Measurements from ENCODE around the gene PRDM16.

The PRDM16 gene

DNA sequence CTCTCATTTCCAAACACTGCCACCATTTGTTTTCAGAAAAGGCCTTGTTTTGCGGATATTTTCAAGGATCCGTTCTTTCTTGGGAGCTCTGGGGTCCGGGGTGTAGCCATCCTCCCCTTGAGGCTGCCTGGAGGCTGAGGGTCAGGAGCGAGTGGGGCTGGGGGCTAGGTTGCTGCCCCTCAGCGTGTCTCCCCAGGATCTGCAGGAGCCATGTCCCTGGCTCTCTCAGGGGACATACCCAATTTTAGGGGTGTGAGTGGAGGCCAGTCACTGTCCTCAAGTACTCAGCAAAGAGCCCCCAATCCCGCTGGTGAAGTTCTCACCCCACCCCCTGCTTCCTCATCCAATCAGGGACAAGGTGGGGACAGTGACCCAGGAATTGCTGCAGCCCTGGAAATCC lies 15.0 kb upstream of the PRDM16 start:
- no peak for DNase-seq (ENCODE audit: low spot score)

GRCh38 chr1:3054474-3054873 lies 14.5 kb upstream of the PRDM16 start:
- no peak for DNase-seq (ENCODE audit: low spot score)

DNA sequence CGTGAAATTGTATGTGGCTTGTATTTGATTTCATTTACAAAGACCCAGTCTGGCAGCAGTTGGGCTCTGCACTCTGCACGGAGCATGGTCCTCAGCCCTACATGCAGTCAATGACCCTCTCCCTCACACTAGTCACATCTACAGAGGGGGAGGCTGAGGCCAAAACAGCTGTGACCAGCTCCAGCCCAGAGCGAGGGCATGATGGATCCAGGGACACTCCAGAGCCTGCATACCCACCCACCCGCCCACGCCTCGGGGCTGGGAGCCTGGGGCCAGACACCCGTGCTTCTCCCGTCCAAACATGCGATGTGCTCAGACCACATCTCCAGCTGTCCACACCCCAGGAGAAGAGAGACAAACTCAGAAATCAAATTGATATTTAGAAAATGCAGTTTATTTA lies 14.0 kb upstream of the PRDM16 start:
- DNase-seq (ENCODE audit: low spot score): no peak

DNA sequence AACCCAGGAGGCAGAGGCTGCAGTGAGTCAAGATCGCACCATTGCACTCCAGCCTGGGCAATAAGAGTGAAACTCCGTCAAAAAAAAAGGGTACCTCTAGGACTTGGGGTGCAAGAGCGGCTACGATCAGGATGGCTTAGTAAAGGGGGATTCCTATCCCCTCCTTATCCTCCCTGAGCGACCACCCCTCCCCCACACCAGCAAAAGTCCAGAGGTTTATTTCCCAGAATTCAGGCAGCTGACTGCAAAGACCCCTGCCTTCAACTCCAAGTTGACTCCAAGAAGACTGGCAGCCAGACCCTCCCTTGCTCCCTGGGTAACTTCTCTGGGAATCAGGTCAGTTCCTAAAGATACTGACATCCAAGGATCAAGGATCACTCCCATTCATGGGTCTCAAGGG lies 12.4 kb upstream of the PRDM16 start:
- no peak for DNase-seq (ENCODE audit: low spot score)

DNA sequence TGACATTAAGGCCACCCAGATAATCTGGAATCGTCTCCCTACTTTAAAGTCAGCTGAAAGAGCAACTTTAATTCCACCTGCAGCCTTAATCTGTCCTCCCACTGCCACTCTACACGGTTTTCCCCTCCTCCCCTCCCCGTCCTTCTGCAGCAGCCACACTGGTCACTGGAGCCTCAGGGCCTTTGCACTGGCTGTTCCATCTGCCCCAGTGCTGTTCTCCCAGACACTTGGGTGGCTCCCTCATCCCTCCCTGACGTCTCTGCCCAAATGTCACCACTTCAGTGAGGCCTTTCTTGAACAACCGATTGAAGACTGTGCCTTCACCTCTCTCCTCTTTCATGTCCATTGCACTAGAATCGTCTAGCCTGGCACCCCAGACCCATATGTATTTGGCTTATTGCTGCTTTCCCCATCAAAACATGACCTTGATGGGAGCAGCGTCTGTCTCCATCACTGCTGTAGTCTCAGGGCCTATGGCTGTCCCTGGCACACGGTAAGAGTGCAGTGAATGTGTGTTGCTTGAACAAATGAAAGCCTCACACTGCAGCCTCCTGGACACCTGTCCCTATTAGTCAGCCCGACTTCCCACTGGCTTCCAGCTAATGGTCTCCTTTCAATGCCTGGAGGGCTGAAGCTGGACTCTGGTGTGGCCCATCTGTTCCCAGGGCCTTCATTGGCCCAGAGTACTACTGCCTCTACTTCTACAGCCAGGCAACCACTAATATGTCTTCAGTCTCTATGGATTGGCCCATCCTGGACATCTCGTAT lies 10.6 kb upstream of the PRDM16 start:
- DNase-seq (ENCODE audit: low spot score): no peak

DNA sequence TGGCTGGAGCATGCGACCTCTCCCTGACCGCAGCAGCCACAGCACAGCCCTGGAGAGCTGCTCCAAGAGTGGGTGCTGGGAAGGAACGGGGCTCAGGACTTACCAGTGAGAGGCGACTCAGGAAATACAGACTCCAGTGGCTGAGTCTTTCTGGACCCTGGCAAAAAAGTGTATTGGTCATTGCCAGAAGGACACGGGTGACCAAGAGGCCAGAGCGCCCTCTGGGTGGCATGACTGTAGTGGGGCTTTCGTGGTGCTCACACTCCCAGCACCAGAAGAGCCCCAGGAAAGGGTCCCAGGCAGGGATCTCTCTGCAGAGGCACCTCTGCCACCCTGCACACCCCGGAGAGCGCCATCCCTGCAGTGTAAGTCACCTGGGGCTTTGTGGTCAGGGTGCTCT lies 8.9 kb upstream of the PRDM16 start:
- no peak for DNase-seq (ENCODE audit: low spot score)

- no peak for DNase-seq (ENCODE audit: low spot score)
These were observed 8.1 kb upstream of the PRDM16 start for GRCh38 chr1:3060601-3061551.

GRCh38 chr1:3061566-3061965 lies 7.4 kb upstream of the PRDM16 start:
- DNase-seq (ENCODE audit: low spot score): no peak

GRCh38 chr1:3061981-3062615 lies 6.9 kb upstream of the PRDM16 start:
- DNase-seq (ENCODE audit: low spot score): no peak

GRCh38 chr1:3062616-3063378 lies 6.2 kb upstream of the PRDM16 start:
- DNase-seq (ENCODE audit: low spot score): no peak

GRCh38 chr1:3063379-3064295 lies 5.4 kb upstream of the PRDM16 start:
- no peak for DNase-seq (ENCODE audit: low spot score)

DNA sequence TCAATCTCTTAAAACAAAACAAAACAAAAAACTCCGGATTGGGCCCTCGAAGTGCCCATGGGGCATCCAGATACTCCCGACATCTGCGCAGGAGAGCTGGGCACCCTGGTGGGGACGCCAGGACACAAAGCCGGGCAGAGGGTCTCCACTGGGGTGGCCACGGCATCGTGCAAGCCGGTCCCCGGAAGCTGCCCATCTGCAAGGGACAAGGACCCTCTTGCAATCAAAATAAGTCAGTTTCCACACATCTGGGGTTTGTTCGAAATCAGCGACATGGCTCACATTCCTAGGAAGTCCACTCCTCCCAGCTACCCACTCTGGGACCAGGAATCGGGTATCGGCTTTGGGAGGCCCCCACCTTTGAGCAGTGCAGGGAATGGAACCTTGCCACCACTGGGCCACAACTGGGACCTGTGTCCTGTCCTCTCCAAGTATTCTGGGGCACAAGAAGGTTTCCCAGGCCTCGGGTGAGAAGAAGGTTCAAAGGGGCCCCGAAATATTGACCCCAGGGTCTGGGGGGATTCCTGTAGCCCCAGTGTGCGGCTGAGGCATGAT lies 4.6 kb upstream of the PRDM16 start:
- no peak for DNase-seq (ENCODE audit: low spot score)

- DNase-seq (ENCODE audit: low spot score): no peak
These were observed 4.1 kb upstream of the PRDM16 start for GRCh38 chr1:3064901-3065300.

DNA sequence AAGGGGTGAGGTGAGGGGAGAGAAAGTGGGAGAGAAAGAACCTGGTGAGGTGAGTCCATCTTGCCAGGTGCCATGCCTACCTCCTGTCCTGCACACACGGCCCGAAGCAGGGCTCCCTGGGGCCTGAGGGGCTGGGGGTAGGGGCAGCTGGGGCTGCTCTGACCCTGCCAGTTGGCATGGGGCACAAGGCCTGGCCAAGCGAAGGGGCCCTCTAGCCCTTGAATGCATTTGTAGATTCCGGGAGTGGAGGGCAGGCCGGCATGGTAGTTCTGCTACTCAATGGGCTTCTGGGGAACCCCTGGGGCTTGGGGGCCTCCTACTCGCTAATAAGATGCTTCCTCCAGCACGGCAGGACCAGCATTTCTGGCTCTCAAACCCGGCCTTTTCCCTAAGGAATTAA lies 3.6 kb upstream of the PRDM16 start:
- DNase-seq (ENCODE audit: low spot score): no peak

DNA sequence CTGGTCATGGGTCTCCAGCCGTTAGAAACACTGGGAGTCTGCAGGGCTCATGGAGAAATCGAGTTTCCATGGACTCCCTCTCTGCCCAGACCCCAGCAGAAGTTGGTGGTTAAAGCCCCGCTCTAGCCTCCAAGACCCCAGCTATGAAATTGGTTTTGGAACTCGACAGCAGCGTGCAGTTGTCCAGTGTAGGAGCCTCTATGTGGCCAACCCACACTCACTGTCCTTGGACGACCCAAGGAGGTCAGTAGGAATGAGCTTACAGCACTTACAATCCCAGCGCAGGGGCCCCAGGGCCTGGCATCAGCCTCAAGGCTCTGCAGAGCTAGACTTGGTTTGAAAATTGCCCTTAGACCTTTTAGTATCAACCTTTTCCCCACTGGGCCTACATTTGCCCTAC lies 3.2 kb upstream of the PRDM16 start:
- DNase-seq (ENCODE audit: low spot score): no peak

- no peak for DNase-seq (ENCODE audit: low spot score)
These were observed 2.7 kb upstream of the PRDM16 start for GRCh38 chr1:3066250-3066711.

- no peak for DNase-seq (ENCODE audit: low spot score)
These were observed 2.2 kb upstream of the PRDM16 start for GRCh38 chr1:3066826-3067225.

DNA sequence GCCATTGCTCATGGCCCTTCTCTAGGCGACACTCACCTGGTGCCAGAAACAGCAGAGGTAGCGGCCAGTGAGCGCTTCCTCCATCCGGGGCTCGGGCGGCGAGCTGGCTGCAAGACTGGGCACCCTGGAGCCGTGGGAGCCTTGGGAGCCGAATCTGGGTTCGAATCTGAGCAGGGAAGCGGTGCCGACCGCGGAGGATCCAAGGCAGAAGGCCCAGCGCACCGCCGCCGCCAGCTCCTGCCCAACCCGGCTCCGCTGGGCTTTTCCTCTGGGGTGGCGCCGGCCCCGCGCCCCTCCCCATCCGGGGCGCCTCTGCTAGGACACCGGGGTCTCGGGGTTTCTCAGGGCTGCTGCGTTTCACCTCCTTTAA lies 1.7 kb upstream of the PRDM16 start:
- no peak for DNase-seq (ENCODE audit: low spot score)

DNA sequence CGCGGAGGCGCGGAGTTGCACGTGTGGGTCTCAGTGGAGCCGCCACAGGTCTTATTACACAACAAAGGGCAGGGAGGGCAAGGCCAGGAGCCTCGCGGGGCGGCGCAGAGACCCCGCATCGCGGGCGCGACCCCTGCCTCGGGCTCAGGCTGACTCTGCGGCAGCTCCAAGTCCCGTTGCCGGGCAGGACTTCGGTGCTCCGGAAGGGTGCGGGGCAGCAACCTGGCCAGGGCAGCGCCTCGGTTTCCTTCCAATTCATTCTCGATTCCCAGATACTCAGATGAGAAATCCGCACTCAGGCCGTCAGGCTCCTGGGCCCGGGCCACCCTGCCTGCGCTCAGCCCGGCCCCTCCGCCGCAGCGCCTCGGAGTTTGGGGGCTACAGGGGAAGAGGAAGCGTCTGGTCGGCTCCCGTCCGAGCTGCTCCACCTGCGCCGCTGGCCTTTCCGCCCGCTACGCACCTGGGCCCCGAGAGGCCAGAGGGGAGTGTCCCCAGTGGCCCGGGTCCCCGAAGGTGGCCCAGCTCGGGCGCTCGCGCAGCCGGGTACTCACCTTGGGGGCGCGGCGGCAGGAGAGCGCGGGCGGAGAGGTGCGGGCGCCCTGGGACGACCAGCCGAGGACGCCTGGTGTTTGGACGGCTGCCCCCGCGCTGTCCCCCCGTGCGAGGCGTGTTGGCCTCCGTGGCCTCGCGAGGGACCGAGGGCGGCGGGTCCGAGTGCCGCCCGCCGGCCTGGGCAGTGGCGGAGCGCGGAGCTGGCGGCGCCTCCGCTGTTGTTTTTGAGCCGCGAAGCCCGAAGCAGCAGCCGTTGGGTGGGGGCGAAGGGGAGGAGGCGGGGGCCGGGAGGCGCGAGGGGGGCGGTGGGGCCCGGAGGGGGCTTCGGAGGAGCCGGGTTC lies 1.1 kb upstream of the PRDM16 start:
- no peak for DNase-seq (ENCODE audit: low spot score)
